MCF 10A (cell line): Measurements from ENCODE around the gene BPHL. TPM values are rescaled to one million over a fixed set of nuclear protein-coding genes. Genes with fewer than 3 reads are reported as not detected.
"Not testable (repeated sequence)": the region's sequence is repeated elsewhere in the genome, so short reads cannot be mapped to it uniquely, and the experiment has no call there.

Source experiments
- BruUV-seq: library from RNA; stranded (reverse); fragments of 400-500 nt; replicated peaks from 2 replicates; lab custom pipeline; 2021; lab: Mats Ljungman, UMichigan
- CTCF ChIA-PET: fragments of 300-600 bp; sonication (Branson Sonifier 250); formaldehyde crosslinking; extraction: SDS; loops from one replicate; lab custom pipeline; 2021; ENCODE audit warnings: antibody characterized with exemption, inconsistent platforms; lab: Yijun Ruan, JAX
- POLR2A ChIA-PET: fragments of 300-600, 350-650 bp; sonication (Branson Sonifier 250); formaldehyde crosslinking; extraction: SDS; loops from one replicate; lab custom pipeline; 2020; ENCODE audit warnings: antibody characterized with exemption, inconsistent platforms; lab: Yijun Ruan, JAX
- DNase-seq: peaks from one replicate; pipeline ENCODE4 v3.0.0-alpha.2; 2018; ENCODE audit not compliant: unreplicated experiment
- H3K27ac Mint-ChIP-seq: one replicate; pipeline ENCODE4 v1.8.0; 2022; ENCODE audit warnings: mild to moderate bottlenecking, low read depth, mixed read lengths; ENCODE audit not compliant: unreplicated experiment
- H3K27me3 Mint-ChIP-seq: one replicate; pipeline ENCODE4 v1.8.0; 2022; ENCODE audit warnings: mixed read lengths; ENCODE audit not compliant: insufficient read depth, unreplicated experiment
- H3K36me3 Mint-ChIP-seq: one replicate; pipeline ENCODE4 v1.8.0; 2022; ENCODE audit warnings: mild to moderate bottlenecking, moderate library complexity, mixed read lengths; ENCODE audit not compliant: insufficient read depth, unreplicated experiment
- H3K4me1 Mint-ChIP-seq: one replicate; pipeline ENCODE4 v1.8.0; 2022; ENCODE audit warnings: mixed read lengths; ENCODE audit not compliant: insufficient read depth, unreplicated experiment
- H3K4me3 Mint-ChIP-seq: one replicate; pipeline ENCODE4 v1.8.0; 2022; ENCODE audit warnings: mild to moderate bottlenecking, moderate library complexity, mixed read lengths; ENCODE audit not compliant: unreplicated experiment
- H3K9me3 Mint-ChIP-seq: one replicate; pipeline ENCODE4 v1.8.0; 2022; ENCODE audit warnings: mixed read lengths; ENCODE audit not compliant: unreplicated experiment
- intact Hi-C: fragments of 100-400 bp; cut with micrococcal nuclease; formaldehyde crosslinking; loops from 2 replicates; pipeline ENCODE4 v1.14.1; 2022
- total RNA-seq: library from RNA; stranded (reverse); gene quantifications from 2 replicates; pipeline ENCODE4 v1.2.3, GENCODE V29; 2022
- TF ChIP-seq, protein P1 (sequence below): fragments of 200-600 bp; IDR thresholded peaks from one replicate; pipeline ENCODE4 v1.8.0; 2022; ENCODE audit warnings: antibody characterized with exemption, mild to moderate bottlenecking; ENCODE audit not compliant: unreplicated experiment

The BPHL gene
- total RNA-seq, 1 experiment from 2014 or later = 13.2 TPM

DNA sequence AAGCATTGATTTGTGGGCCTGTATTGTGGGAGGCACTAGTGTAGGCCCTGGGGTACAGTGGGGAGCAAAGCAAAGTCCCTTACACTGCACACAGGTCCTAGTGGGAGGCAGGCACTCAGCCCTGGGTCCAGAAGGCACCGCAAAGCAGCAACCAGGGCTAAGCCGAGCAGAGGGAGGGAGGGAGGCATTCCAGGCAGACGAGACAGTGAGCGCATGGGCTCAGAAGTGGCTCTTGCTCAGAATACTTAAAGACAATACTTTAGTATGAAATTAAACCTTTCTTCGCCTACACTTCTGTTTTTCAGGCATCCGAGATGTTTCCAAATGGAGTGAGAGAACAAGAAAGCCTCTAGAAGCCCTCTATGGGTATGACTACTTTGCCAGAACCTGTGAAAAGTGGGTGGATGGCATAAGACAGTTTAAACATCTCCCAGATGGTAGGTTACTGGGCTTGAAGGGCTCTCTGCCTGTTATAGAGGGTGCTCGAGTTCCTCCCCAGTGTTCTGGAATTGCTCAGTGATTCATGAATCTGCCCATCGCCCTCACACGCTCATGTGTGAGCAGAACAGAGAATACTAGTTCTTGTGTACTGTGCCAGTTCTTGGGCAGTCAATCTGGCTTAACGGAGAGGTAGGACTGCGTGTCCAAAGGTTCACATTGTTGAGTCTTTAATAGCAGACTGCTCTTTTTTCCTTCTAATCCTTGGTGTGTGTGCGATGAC, 18.7 kb downstream of the BPHL start:
- Mint-ChIP-seq H3K4me3 (no peak overlapping the region), H3K36me3 (peaks cover 30% of the 10 kb centered on the region), H3K27ac (no peak overlapping the region), H3K4me1 (peaks cover 13% of the 10 kb centered on the region), H3K27me3 (no peaks in the 10 kb centered on the region), H3K9me3 (no peaks in the 10 kb centered on the region)
- TF ChIP-seq, protein P1, sequence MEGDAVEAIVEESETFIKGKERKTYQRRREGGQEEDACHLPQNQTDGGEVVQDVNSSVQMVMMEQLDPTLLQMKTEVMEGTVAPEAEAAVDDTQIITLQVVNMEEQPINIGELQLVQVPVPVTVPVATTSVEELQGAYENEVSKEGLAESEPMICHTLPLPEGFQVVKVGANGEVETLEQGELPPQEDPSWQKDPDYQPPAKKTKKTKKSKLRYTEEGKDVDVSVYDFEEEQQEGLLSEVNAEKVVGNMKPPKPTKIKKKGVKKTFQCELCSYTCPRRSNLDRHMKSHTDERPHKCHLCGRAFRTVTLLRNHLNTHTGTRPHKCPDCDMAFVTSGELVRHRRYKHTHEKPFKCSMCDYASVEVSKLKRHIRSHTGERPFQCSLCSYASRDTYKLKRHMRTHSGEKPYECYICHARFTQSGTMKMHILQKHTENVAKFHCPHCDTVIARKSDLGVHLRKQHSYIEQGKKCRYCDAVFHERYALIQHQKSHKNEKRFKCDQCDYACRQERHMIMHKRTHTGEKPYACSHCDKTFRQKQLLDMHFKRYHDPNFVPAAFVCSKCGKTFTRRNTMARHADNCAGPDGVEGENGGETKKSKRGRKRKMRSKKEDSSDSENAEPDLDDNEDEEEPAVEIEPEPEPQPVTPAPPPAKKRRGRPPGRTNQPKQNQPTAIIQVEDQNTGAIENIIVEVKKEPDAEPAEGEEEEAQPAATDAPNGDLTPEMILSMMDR = no peak
- DNase-seq = no peak
- BruUV-seq = no TSS peak
- intact Hi-C loops = no loop called here
- ChIA-PET POLR2A (interaction anchor here (0.8 kb wide), 1 partner anchor 10 kb away, joined by 3 read pairs; no protein-coding TSS in a partner anchor), CTCF (no interaction called here)

DNA sequence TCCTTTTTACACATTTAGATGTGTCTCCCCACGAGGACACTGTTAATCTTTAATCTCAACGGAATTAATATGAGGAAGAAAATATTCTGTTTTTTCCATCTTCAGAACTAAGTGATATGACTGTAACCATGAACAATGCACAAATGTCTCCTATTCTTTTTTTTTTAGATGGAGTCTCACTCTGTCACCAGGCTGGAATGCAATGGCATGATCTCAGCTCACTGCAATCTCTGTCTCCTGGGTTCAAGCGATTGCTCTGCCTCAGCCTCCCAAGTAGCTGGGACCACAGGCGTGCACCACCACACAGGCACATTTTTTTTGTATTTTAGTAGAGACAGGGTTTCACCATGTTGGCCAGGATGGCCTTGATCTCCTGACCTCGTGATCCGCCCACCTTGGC, 19.4 kb downstream of the BPHL start:
- H3K4me3 Mint-ChIP-seq, intact Hi-C loops, DNase-seq, H3K9me3 Mint-ChIP-seq, H3K27me3 Mint-ChIP-seq, BruUV-seq, H3K27ac Mint-ChIP-seq: not testable (repeated sequence)
- H3K36me3 Mint-ChIP-seq = peaks cover 25% of the 10 kb centered on the region
- POLR2A ChIA-PET = interaction anchor here (0.9 to 1.3 kb wide), 2 partner anchors 17 to 113 kb away, joined by 3 to 4 read pairs; no protein-coding TSS in a partner anchor
- CTCF ChIA-PET = interaction anchor here (0.6 to 0.8 kb wide), 3 partner anchors 113 to 353 kb away, joined by 3 to 4 read pairs (median 3); no protein-coding TSS in a partner anchor
- peaks cover 13% of the 10 kb centered on the region for H3K4me1 Mint-ChIP-seq

DNA sequence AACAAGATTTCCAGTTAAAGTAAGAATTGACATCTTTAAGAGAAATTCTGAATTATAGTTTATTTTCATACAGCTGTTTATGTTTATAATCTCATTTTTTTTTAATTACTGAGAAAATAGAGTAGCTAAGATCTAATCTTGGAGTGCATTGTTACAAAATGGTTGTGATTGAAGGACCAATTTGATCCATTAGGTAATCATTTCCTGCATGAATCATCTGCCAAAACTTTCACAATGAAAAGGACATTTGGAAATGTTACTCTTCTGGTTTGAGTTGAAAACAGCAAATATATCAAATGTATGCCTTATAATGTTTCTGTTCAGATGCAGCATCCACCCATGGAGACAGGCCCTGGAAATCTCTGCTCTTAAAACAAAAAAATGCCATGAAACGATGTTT, 19.8 kb downstream of the BPHL start:
- Mint-ChIP-seq H3K36me3 (peaks cover 25% of the 10 kb centered on the region), H3K9me3 (no peaks in the 10 kb centered on the region), H3K27ac (no peak overlapping the region), H3K4me3 (no peak overlapping the region), H3K27me3 (no peaks in the 10 kb centered on the region), H3K4me1 (peaks cover 13% of the 10 kb centered on the region)
- ChIA-PET CTCF (interaction anchor here (0.6 to 2.2 kb wide), 7 partner anchors 11 to 352 kb away, joined by 3 to 10 read pairs (median 3); no protein-coding TSS in a partner anchor), POLR2A (interaction anchor here (0.9 to 1.3 kb wide), 2 partner anchors 17 to 113 kb away, joined by 3 to 4 read pairs; no protein-coding TSS in a partner anchor)
- no TSS peak for BruUV-seq
- DNase-seq = peak; percentile 57
- TF ChIP-seq, protein P1 = no peak
- intact Hi-C loops = no loop called here

DNA sequence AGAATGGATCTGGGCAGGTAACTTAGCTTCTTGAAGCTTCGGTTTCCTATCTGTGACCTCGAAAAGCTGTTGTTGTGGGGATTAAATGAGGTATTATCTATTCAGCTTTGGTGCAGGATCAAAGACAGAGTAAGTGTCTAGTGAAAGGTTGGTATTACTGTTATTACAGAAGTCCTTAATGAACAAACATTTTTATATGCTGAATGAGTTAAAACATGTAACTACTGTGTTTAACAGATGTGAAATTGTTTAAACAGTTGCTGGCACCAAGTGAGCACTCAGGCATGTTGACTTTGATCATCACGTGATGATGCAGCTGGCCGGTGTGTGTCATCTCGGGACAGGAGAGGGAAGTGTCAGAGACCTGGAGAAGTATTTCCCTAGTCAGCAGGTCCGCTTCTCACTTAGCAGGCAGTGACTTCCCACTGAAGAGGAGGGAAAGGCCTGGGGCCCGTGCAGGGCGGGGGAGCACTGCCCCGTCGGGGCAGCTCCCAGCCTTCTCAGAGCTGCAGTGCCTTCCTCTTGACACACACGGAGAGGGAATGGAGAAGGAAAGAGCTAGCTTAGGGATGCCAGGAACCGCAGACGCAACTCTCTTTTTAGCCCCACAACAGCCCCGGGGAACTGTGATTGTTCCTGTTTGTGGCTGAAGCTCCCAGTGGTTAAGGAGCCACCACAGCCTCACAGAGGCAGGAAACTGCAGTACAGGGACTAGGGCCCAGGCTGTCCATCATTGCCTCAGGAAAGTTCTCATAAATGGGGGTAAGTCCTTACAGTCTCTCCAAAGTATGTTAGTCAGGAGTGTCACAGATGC, 20.8 kb downstream of the BPHL start:
- intact Hi-C loops = no loop called here
- H3K4me1 Mint-ChIP-seq = peaks cover 13% of the 10 kb centered on the region
- no peak overlapping the region for H3K27ac Mint-ChIP-seq
- TF ChIP-seq, protein P1 = no peak
- BruUV-seq = no TSS peak
- H3K27me3 Mint-ChIP-seq = no peaks in the 10 kb centered on the region
- peak; percentile 56 for DNase-seq
- H3K9me3 Mint-ChIP-seq = no peaks in the 10 kb centered on the region
- no peak overlapping the region for H3K4me3 Mint-ChIP-seq
- POLR2A ChIA-PET = interaction anchor here (1.2 to 1.3 kb wide), 2 partner anchors 18 to 75 kb away, joined by 3 to 4 read pairs; no protein-coding TSS in a partner anchor
- CTCF ChIA-PET = interaction anchor here (1.2 to 2.2 kb wide), 5 partner anchors 12 to 113 kb away, joined by 3 to 10 read pairs (median 6); partner anchors contain the start of gene TUBB2A
- peaks cover 34% of the 10 kb centered on the region for H3K36me3 Mint-ChIP-seq
